ENCODE results near the gene SYNJ2. TPM values are rescaled to one million over a fixed set of nuclear protein-coding genes. Genes with fewer than 3 reads are reported as not detected.

The SYNJ2 gene
- total RNA-seq, 1 experiment from 2014 or later: 70.0 TPM

GRCh38 chr6:158011478-158011920, 29.8 kb downstream of the SYNJ2 start:
- Histone ChIP-seq H3K27ac (ENCODE audit: low read length) (peak overlapping the region; percentile 74), H3K27me3 (ENCODE audit: control insufficient read depth, insufficient read depth, low read length) (no peaks in the 10 kb centered on the region), H3K36me3 (ENCODE audit: control insufficient read depth, insufficient read depth, low read length) (no peaks in the 10 kb centered on the region), H3K4me1 (ENCODE audit: control insufficient read depth, insufficient read depth, low read length) (peaks cover 70% of the 10 kb centered on the region), H3K4me3 (ENCODE audit: low read depth in 2 of 2, low read length in 2 of 2) (no peak overlapping the region), H3K9me3 (ENCODE audit: control insufficient read depth, insufficient read depth, low read depth, low read length) (no peaks in the 10 kb centered on the region)
- TF ChIP-seq SIN3A (IDR thresholded peaks at IDR 0.05; ENCODE audit: borderline replicate concordance, insufficient read depth, low read depth, low read length): no peak
- TF ChIP-seq TCF7L2 (IDR thresholded peaks at IDR 0.05; ENCODE audit: low read depth, low read length): no peak
- no peak for TF ChIP-seq POLR2AphosphoS5 (IDR thresholded peaks at IDR 0.05; ENCODE audit: low read depth, low read length)
- TF ChIP-seq REST (IDR thresholded peaks at IDR 0.05; ENCODE audit: insufficient read depth in 1 of 2, low read depth in 2 of 2, low read length in 1 of 2): no peak
- no peak for TF ChIP-seq CTCF (IDR thresholded peaks at IDR 0.05)
- ChIA-PET CTCF (no interaction called here), POLR2A (no interaction called here)
- in situ Hi-C loops (cut with HindIII; ENCODE audit: low pct_unique_long_range_greater_than_20kb, low sequenced_read_pairs) (no loop called here), intact Hi-C loops (cut with micrococcal nuclease; ENCODE audit: unreplicated experiment) (no loop called here)
- no TSS peak for BruUV-seq (replicated peaks)
- DNase-seq (ENCODE audit: low read depth, low spot score) (no peak), ATAC-seq (no peak; the same call in 1 of the 2 replicates)

- peaks cover 75% of the 10 kb centered on the region for H3K4me1 ChIP-seq (ENCODE audit: control insufficient read depth, insufficient read depth, low read length)
- intact Hi-C loops (cut with micrococcal nuclease; ENCODE audit: unreplicated experiment): no loop called here
These were observed 30.4 kb downstream of the SYNJ2 start for GRCh38 chr6:158011980-158012566.

More at GRCh38 chr6:158011980-158012566, 30.4 kb downstream of the SYNJ2 start:
- ChIA-PET CTCF (no interaction called here), POLR2A (no interaction called here)
- no peaks in the 10 kb centered on the region for H3K36me3 ChIP-seq (ENCODE audit: control insufficient read depth, insufficient read depth, low read length)
- H3K4me3 ChIP-seq (ENCODE audit: low read depth in 2 of 2, low read length in 2 of 2): no peak overlapping the region
- no peaks in the 10 kb centered on the region for H3K9me3 ChIP-seq (ENCODE audit: control insufficient read depth, insufficient read depth, low read depth, low read length)
- no peaks in the 10 kb centered on the region for H3K27me3 ChIP-seq (ENCODE audit: control insufficient read depth, insufficient read depth, low read length)
- TF ChIP-seq REST (IDR thresholded peaks at IDR 0.05; ENCODE audit: insufficient read depth in 1 of 2, low read depth in 2 of 2, low read length in 1 of 2) (no peak), TCF7L2 (IDR thresholded peaks at IDR 0.05; ENCODE audit: low read depth, low read length) (no peak), POLR2AphosphoS5 (IDR thresholded peaks at IDR 0.05; ENCODE audit: low read depth, low read length) (no peak), CTCF (IDR thresholded peaks at IDR 0.05) (no peak), SIN3A (IDR thresholded peaks at IDR 0.05; ENCODE audit: borderline replicate concordance, insufficient read depth, low read depth, low read length) (no peak)
- BruUV-seq (replicated peaks): no TSS peak
- ATAC-seq (no peak), DNase-seq (ENCODE audit: low read depth, low spot score) (no peak)
- in situ Hi-C loops (cut with HindIII; ENCODE audit: low pct_unique_long_range_greater_than_20kb, low sequenced_read_pairs): no loop called here
- H3K27ac ChIP-seq (ENCODE audit: low read length): peak overlapping the region; percentile 74
